Measurements from ENCODE around the gene ADAMTS17.
"Not testable (repeated sequence)": the region's sequence is repeated elsewhere in the genome, so short reads cannot be mapped to it uniquely, and the experiment has no call there.

Gene ADAMTS17

DNA sequence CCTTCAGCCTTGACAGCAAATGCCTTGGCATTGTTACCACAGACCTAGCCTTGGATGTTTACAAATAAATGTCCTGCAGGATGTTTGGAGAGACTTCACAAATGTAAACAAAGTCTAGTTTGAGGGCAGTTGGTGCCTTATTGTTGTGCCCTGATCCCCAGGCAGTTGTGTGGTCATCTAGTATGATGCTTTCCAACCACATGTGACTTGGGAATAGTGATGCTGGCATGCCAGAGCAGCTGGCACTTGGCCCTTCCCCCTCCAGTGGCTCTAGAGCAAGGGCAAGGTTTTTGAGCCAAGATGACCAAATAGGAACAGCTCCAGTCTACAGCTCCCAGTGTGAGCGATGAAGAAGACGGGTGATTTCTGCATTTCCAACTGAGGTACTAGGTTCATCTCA lies 258.2 kb downstream of the ADAMTS17 start:
- DNase-seq (ENCODE audit: low read depth) = no peak

DNA sequence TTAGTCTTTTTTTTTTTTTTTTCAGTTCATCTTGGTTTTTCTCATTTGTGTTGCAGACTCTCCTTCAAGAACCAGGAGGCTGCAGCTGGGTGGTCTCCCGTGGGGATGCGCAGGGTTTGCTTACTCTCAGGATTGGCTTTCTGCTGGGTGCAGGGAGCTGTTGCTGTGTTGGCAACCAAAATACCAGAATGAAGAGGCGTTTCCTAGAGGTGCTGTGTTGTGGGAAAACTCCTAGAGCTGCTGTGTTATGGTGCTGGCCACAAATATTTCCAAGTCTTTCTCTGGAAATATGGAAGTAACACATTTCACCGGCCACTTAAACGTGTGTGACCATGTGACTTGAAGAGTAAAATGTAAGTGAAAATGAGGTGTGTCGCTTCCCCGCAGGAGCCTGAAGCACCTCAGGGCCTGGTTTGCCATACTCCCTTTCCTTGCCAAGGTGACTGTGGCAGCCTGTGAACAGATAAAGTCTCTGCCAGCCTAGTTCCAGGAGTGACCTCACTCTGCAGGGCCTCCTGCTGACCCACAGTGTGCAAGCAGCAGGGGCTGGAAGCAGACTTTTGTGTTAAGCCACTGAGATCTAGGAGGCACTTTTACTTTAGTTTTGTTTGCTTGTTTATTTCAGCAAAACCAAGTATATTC lies 258.9 kb downstream of the ADAMTS17 start:
- no peak for DNase-seq (ENCODE audit: low read depth)

DNA sequence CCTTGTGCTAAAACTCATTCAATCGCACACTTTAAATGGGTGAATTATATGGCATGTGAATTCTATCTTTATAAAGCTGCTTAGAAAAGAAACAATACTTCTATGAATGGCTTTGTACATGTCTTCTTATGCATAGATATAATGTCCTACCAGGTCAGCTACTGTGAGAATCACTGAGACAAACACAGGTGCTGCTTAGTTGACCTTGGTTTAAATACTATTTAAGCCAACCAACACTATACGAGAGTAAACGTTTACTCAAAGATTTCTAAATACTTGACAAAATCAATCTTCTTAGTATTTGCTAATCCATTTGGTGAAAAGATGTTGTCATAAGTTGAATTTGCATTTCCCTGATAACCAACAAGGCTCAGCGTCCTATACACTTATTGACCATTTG lies 260.3 kb downstream of the ADAMTS17 start:
- DNase-seq (ENCODE audit: low read depth) = no peak

DNA sequence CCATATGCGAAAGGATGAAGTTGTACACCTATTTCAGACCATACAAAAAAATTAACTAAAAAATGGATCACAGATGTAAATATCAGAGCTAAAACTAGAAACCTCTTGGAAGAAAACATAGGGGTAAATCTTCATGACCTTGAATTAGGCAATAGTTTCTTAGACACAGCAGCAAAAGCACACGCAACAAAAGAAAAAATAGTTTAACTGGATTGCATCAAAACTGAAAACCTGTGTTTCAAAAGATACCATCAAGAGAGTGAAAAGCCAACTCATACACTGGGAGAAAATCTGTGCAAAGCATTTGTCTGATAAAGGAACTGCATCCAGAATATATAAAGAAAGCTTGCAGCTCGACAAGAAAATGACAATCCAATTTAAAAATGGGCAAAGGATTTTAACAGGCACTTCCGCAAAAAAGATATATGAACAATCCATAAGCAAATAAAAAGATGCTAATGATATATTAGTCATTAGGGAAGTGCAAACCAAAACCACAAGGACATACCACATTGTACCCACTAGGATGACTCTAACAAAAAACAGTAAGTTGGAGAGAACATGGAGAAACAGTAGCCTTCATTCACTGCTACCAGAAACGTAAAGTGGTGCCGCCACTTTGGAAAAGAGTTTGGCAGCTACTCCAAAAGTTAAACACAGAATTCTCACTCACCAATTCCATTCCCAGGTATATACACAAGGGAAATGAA lies 263.1 kb downstream of the ADAMTS17 start:
- no peak for DNase-seq (ENCODE audit: low read depth)

DNA sequence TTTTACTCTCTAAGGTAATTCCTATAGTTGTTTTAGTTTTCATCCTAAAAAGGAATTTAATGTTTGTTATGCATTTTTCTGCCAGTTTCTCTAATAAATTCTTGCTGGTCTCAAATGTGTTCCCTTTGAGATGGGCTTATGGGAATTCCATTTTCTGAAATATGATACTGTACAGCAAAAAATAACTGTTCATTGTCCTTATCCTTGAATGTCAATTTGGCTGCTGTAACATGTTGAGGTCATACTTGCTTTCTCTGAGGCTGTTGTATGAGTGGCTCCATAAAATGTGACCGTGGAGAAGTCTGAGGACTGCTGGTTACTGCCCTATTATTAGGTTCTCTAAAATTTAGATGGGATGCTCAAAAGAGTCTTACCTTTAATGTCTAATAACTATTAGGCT lies 266.5 kb downstream of the ADAMTS17 start:
- DNase-seq (ENCODE audit: low read depth) = no peak

DNA sequence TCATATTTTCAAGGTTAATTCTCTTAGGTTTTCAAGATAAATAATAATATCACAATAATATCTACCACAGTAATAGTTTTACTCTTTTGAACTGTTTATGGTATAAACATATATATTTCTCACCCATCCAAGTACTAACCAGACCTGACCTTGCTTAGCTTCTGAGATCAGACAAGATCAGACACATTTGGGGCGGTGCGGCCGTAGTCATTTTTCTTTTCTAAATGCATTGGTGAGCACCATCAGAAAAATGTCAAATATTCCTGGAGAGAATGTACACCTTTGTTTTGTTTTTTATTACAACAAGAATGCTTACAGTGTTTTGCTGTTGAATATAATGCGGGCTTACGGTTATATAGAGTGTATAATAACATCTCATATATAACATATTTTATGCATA lies 267.8 kb downstream of the ADAMTS17 start:
- no peak for DNase-seq (ENCODE audit: low read depth)

DNA sequence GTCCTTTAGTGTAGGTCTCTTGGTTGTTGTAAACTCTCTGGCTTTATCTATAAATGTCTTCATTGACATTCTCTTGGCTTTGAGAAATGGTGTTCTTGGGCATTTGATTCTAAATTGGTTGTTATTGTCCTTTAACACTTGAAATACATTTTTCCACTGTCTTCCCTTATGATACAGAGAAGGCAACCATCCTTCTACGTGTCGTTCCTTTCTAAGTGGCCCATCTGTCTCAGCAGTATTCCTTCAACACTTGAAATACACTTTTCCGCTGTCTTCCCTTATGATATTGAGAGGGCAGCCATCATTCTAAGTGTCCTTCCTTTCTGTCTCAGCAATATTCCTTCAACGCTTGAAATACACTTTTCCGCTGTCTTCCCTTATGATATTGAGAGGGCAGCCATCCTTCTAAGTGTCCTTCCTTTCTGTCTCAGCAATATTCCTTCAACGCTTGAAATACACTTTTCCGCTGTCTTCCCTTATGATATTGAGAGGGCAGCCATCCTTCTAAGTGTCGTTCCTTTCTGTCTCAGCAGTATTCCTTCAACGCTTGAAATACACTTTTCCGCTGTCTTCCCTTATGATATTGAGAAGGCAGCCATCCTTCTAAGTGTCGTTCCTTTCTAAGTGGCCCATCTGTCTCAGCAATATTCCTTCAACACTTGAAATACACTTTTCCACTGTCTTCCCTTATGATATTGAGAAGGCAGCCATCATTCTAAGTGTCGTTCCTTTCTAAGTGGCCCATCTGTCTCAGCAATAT lies 275.1 kb downstream of the ADAMTS17 start:
- DNase-seq (ENCODE audit: low read depth) = not testable (repeated sequence)

DNA sequence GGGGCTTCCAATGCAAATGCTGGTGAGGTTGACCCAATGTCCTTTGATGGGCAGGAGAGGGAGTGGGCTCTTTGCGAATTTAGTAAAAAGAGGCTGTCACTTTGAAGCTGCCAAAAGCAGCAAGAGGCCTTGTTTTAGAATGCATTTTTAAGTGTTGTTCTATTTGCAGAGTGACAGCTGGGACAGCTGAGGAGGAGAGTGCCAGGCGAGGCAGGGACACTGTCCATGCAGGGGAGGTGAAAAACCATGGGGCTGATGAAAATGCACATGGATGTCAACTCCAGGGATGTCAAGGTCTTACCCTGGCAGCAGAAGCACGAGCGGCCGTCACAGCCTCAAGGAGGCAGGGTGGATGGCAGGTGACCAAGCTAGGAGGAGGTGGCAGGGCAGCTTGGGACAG lies 279.8 kb downstream of the ADAMTS17 start:
- no peak for DNase-seq (ENCODE audit: low read depth)

DNA sequence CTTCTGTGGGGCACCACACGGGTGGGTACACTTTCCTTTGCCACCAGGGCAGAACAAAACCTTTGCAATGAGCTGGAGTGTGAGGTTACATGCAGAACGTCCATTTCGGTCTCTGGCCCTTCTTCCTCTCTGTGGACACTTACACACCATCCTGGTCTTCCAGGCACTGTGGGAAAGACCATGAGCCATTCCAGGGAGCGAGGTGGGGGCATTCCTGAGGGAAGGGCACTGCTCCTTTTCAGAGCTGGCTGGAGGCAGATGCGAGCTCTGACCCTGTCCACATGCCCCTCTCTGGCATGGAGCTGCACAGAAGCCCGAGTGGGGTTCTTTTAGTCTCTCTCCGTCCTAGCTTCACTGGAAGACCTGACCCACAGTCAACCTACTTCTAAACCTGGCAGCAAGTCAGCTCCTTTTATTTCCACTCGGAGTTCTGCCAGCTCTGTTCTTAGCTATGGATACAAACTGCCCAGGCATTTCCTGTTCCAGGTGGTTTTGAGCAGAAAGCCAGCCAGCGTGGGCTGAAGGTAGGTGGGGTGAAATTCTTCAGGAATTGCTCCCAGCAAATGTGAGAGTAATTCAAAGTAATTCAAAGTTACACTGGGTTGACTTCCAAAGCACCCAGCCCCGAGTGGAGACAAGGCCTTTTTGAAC lies 281.4 kb downstream of the ADAMTS17 start:
- DNase-seq (ENCODE audit: low read depth) = peak; percentile 70

DNA sequence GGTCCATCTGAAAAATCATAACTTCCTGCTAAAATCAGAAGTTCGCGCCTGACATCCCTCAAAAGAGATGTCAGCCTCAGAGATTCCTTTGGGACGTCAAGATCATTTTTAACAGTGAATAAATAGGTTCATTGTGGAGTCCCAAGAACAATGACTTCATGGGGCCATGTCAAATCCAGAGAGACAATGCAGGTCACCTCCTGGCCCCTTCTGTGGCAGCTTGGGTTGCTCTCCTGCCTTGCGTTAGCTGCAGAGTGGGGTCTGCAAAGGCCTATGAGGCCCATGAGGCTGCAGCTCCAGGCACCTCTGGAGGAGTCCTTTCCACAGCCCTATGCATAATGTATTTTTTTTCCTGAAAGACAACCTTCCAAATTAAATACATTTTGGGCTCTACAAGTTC lies 282.3 kb downstream of the ADAMTS17 start:
- DNase-seq (ENCODE audit: low read depth) = no peak

DNA sequence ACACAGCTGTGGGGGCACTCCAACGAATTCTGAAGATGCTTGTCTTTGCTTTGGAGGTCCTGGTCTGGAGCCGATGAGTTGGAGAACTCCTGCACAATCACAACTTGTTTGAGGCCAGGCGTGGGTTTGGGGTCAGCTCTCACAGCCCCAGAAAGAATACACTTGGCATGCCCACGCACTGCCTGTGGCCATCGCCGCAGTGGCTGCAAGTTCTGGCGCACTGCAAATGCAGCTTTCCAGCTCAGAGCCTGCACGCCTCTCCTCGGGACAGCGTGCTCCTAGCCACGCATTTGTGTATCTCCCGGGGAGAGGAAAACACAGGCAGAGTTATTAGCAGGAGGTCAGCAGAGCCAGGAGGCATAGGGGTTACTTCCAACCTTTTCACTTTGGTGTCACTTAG lies 282.7 kb downstream of the ADAMTS17 start:
- no peak for DNase-seq (ENCODE audit: low read depth)

DNA sequence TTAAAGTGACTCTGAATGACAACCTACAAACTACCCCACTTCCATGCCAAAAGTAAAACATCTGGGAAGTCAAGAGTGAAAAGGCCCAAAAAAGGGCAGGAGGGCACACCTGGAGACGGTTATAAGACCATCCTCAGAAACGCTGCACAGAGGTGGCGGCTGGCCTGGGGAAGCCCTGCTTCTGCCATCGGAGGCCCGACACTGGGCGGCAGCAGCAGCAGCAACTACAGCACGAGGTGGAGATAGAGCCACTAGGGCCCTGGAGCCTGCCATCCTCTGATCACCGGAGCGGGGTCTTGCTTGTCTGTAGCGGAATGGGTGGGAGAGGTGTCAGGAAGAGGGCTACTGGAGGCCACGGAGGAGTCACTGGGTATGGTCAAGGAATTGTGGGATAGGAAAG lies 283.3 kb downstream of the ADAMTS17 start:
- no peak for DNase-seq (ENCODE audit: low read depth)

DNA sequence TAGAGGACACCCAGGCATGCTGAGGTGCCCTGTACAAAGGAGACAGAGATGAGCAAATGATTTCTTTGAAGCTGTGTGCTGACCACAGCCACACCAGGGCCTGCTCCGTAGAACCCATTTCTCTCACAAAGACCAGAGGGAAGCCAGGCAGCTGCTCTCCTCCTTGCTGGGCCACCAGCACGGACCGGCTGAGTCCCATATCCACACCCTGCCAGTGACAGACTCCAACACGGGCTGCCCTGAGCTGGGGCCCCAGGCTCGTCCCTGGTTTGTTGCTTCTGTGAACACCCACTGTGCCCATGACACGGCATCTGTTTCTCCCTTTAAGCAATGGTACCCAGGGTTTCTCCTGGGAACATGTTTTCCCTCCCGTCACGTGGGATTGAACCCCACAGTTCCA lies 284.5 kb downstream of the ADAMTS17 start:
- DNase-seq (ENCODE audit: low read depth) = no peak

DNA sequence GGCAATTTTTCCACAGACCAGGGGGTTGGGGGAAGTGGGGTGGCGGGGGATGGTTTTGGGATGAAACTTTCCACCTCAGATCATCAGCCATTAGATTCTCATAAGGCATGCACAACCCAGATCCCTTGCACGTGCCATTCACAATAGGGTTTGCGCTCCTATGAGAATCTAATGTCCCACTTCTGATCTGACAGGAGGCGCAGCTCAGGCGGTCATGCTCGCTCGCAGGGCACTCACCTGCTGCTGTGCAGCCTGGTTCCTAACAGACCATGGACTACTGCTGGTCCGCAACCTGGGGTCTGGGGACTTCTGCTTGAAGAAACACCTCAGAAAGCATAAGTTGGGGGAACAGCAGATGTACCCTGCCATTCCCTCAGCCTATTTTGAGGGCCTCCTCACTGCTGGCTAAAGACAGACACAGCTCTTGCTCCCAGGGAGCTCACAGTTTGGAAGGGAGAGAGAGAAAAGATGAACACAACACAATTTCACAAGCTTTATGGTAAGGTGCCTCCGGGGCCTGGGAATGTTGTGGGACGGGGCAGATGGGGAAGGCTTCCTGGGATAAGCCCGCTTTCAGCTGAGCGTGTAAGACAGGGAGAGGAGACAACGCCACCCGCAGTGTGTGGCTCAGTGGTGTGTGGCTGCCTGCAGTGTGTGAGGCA lies 285.2 kb downstream of the ADAMTS17 start:
- no peak for DNase-seq (ENCODE audit: low read depth)

DNA sequence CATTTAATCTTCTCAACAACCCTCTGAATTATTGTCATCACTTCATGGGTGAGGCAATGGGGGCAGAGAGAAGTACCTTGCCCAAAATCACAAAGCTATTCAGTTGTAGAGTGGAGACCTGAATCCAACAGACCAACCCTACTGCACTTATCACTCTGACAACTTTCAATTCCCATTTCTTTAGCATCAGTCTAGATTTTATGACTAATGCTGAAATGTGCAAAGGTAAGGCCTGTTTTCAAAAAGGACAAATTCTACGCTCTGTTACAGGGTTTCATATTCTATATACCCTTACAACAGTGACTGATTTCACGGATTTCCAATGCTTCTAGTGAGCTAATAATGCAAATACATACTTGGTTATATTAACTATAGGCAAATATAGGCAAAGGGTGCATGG lies 286.0 kb downstream of the ADAMTS17 start:
- no peak for DNase-seq (ENCODE audit: low read depth)

DNA sequence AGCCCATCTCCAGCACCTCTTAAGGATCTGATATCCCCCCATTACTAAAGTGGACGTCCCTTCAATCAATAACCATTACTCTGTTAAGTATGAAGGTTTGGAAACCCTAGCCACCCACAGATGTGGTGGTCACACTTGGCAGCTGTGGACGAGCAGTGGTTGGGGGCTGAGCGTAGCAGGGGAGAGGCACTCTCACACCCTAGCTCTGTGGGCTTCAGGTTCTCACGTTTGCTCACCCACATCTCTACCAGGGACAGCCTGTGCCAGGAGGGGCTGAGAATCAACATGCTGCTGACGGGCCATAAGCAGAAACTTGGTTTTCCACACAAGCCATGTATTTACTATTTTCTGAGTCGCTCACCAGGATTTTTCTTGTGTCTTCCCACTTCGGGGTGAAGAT lies 287.2 kb downstream of the ADAMTS17 start:
- DNase-seq (ENCODE audit: low read depth) = no peak

DNA sequence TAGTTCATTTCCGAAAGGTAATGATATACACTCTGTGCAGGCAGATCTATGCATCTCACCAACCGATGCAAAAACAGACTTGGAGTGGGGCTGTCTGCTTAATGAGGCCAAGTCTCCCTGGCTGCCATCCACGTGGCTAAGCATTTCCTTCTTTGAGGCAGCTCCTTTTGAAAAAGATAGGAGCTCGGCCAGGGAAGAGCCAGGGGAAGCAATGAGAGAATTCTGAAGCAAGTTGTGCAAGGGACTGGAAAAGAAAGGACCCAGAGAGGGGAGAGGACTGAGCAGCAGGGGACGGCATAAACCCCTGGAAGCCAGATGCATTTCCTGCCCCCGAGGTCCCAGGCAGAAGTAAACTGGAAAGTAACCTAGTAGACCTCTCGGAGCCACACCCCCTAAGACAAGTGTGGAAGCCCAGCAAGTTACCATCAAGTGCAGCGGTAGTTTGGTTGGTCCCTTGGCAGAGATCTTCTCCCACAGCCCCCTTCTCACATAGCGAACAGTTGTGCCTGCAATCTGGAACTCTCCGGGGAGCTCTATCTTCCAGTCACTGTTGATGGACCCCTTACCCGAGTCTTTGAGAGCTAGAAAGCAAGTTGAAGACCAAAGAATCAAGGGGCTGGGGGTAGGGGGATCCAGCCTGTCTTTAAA lies 288.2 kb downstream of the ADAMTS17 start:
- no peak for DNase-seq (ENCODE audit: low read depth)

DNA sequence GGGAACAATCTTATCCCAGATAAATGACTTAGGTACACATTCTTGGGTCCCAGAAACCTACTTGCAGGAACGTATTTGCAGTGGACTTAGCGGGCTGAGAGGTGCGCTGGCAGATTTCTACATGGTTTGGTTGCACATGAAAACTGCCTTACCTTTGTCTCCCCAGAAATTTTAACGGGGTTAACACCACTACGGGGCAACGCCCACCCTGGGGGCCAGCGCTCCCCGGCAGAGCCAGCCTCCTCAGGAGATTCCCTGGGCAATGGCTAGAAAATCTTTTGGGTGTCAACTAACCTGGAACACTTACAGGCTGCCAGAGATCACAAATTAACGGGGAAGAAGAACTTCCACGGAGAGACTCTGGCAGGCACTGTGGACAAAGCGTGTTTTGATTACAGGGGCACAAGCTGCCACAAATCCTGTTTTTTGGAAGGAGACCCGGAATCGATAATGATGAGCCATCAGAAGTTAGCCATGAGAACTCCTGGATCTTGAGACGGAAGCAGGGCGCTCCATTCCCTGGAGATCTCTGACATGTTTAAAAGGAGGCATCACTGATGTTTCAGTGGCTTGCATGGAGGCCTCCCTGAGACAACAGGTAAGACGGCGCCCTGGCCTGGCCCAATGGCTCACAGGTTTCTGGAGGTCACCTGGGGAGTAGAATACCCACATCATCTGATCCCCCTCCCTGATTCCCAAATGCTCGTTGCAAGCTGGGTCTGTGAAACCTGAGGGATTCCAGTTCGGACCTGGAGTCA lies 288.9 kb downstream of the ADAMTS17 start:
- DNase-seq (ENCODE audit: low read depth) = no peak

DNA sequence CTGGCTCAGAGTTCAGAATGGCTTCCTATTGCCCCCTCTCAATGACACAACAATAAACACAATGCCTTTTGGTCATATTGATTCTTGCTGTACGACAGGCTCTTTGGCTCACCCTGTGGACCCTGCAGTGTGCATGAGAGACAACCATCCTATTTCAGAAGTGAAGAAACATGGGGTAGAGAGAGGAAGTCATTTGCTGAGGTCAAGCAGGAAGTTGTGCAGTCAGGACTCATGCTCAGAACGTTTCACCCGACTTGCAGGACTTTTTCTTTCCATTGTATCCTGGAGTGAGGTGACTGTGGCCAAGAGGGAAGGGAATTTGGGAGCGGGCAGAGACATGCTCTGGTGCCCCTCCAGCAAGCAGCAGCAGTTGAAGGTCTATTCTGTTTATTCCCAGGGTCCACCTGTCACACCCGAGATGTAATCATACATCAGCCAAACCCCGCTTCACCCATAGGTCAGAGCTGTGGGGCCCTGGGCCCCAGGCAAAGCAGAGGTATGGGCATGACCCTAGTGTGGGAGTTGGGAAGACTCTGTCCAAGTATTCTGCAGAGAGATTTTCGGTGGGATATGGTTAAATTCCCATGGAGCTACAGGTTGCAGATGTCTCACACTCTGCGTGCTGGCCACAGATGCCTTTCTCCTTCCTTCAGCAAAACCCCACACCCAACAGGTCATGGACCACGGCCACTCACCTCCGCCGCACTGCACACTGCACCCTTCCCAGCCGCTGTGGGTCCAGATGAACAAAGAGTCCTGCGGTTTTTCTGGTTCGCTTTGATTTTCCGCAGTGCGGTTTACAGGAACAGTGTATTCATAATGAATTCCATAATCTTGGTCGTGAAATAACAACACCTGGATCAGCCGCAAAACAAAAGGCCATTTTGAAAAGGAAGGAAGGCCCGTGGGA lies 290.6 kb downstream of the ADAMTS17 start:
- no peak for DNase-seq (ENCODE audit: low read depth)
